Hepatocyte (in vitro differentiated cells): Measurements from ENCODE around the gene ARHGDIG. TPM values are rescaled to one million over a fixed set of nuclear protein-coding genes. Genes with fewer than 3 reads are reported as not detected.
"Not testable (repeated sequence)": the region's sequence is repeated elsewhere in the genome, so short reads cannot be mapped to it uniquely, and the experiment has no call there.

ENCODE experiments used
- DNase-seq: peaks from one replicate; pipeline ENCODE4 v3.0.0-alpha.2; 2016; ENCODE audit warnings: low spot score
- H2AFZ ChIP-seq: fragments of 200-600 bp; sonication (generic); 2 replicates; pipeline ENCODE4 v1.6.0; 2016; ENCODE audit warnings: antibody characterized with exemption, mild to moderate bottlenecking
- H3K27ac ChIP-seq: fragments of 200-600 bp; sonication (generic); 2 replicates; pipeline ENCODE4 v1.5.1; 2016; ENCODE audit warnings: mild to moderate bottlenecking
- H3K27me3 ChIP-seq: fragments of 200-600 bp; sonication (generic); 2 replicates; pipeline ENCODE4 v1.6.1; 2016
- H3K36me3 ChIP-seq: fragments of 200-600 bp; sonication (generic); replicated peaks from 2 replicates; pipeline ENCODE4 v1.5.1; 2016; ENCODE audit warnings: low read depth; ENCODE audit not compliant: insufficient read depth
- H3K4me1 ChIP-seq: fragments of 200-600 bp; sonication (generic); 2 replicates; pipeline ENCODE4 v1.5.1; 2016; ENCODE audit warnings: mild to moderate bottlenecking, moderate library complexity; ENCODE audit not compliant: insufficient read depth
- H3K4me2 ChIP-seq: fragments of 200-600 bp; sonication (generic); 2 replicates; pipeline ENCODE4 v1.6.0; 2016
- H3K4me3 ChIP-seq: fragments of 200-600 bp; sonication (generic); 2 replicates; pipeline ENCODE4 v1.5.1; 2016; ENCODE audit warnings: mild to moderate bottlenecking
- H3K79me2 ChIP-seq: fragments of 200-600 bp; sonication (generic); 2 replicates; pipeline ENCODE4 v1.6.0; 2017; ENCODE audit warnings: mild to moderate bottlenecking
- H3K9me2 ChIP-seq: fragments of 200-600 bp; sonication (generic); replicated peaks from 2 replicates; pipeline ENCODE4 v1.6.0; 2017; ENCODE audit warnings: mild to moderate bottlenecking; ENCODE audit not compliant: insufficient read depth
- H3K9me3 ChIP-seq: fragments of 200-600 bp; sonication (generic); 2 replicates; pipeline ENCODE4 v1.5.1; 2016; ENCODE audit warnings: low read depth, mild to moderate bottlenecking
- H4K20me1 ChIP-seq: fragments of 200-600 bp; sonication (generic); 2 replicates; pipeline ENCODE4 v1.6.0; 2016; ENCODE audit warnings: mild to moderate bottlenecking; ENCODE audit not compliant: insufficient read depth, poor library complexity, severe bottlenecking
- EZH2 ChIP-seq: fragments of 200-600 bp; sonication (generic); IDR thresholded peaks from 2 replicates; pipeline ENCODE4 v1.6.1; 2016; ENCODE audit warnings: antibody characterized with exemption, mild to moderate bottlenecking, borderline replicate concordance
- EZH2phosphoT487 ChIP-seq: fragments of 200-600 bp; sonication (generic); IDR thresholded peaks from one replicate; pipeline ENCODE4 v1.6.1; 2018; ENCODE audit warnings: antibody characterized with exemption, mild to moderate bottlenecking, low read depth, moderate library complexity; ENCODE audit not compliant: unreplicated experiment, severe bottlenecking
- WGBS: methylation state at CpG from one replicate; pipeline ENCODE4 v1.1.6; 2016; ENCODE audit warnings: low lambda C conversion rate; ENCODE audit errors: missing lambda C conversion rate; 5-methylcytosine and 5-hydroxymethylcytosine counted together
- polyA plus RNA-seq: library from polyadenylated mRNA; unstranded; fragments of >200 nt; fragmentation: Nextera tagmentation; extraction: Ambion mirVana; gene quantifications from 2 replicates; pipeline ENCODE4 v1.2.1, GENCODE V29; 2016
- total RNA-seq: library from RNA; depleted of rRNA; stranded (reverse); fragments of >200 nt; gene quantifications from 2 replicates; pipeline ENCODE4 v1.2.3, GENCODE V29; 2014
- TF ChIP-seq, protein P1 (sequence below): fragments of 200-600 bp; sonication (generic); IDR thresholded peaks from 2 replicates; pipeline ENCODE4 v1.5.1; 2016; ENCODE audit warnings: antibody characterized with exemption, mild to moderate bottlenecking; ENCODE audit not compliant: poor library complexity

ARHGDIG gene
- total and polyA plus RNA-seq, 2 experiments from 2014 or later: 1.1 TPM; not detected in 1

DNA sequence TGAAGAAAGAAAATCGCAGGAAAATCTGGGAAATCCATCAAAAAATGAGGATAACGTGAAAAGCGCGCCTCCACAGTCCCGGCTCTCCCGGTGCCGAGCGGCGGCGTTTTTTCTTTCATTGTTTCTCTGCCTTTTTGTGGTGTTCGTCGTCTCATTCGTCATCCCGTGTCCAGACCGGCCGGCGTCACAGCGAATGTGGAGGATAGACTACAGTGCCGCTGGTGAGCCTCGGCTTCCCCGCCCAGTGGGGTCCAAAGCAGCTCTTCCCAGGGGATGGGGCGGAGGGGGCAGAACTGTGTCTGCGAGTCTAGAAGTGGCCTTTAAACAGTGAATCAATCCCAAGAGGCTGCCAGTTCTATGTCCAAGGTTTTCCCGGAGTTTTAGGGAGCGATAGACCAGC, 25.9 kb upstream of the ARHGDIG start:
- WGBS: over 99% methylated on average over 24 of the region's 25 CpGs
- Histone ChIP-seq H3K4me3 (no peak overlapping the region), H4K20me1 (no peaks in the 10 kb centered on the region), H3K79me2 (peaks cover 8% of the 10 kb centered on the region), H2AFZ (no peak overlapping the region), H3K9me3 (no peaks in the 10 kb centered on the region), H3K27ac (no peak overlapping the region), H3K4me2 (no peak overlapping the region), H3K36me3 (no peaks in the 10 kb centered on the region), H3K9me2 (no peaks in the 10 kb centered on the region), H3K4me1 (peaks cover 15% of the 10 kb centered on the region), H3K27me3 (no peaks in the 10 kb centered on the region)
- DNase-seq: no peak
- no peak for TF ChIP-seq EZH2
- TF ChIP-seq, protein P1, sequence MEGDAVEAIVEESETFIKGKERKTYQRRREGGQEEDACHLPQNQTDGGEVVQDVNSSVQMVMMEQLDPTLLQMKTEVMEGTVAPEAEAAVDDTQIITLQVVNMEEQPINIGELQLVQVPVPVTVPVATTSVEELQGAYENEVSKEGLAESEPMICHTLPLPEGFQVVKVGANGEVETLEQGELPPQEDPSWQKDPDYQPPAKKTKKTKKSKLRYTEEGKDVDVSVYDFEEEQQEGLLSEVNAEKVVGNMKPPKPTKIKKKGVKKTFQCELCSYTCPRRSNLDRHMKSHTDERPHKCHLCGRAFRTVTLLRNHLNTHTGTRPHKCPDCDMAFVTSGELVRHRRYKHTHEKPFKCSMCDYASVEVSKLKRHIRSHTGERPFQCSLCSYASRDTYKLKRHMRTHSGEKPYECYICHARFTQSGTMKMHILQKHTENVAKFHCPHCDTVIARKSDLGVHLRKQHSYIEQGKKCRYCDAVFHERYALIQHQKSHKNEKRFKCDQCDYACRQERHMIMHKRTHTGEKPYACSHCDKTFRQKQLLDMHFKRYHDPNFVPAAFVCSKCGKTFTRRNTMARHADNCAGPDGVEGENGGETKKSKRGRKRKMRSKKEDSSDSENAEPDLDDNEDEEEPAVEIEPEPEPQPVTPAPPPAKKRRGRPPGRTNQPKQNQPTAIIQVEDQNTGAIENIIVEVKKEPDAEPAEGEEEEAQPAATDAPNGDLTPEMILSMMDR: no peak
- no peak for TF ChIP-seq EZH2phosphoT487

DNA sequence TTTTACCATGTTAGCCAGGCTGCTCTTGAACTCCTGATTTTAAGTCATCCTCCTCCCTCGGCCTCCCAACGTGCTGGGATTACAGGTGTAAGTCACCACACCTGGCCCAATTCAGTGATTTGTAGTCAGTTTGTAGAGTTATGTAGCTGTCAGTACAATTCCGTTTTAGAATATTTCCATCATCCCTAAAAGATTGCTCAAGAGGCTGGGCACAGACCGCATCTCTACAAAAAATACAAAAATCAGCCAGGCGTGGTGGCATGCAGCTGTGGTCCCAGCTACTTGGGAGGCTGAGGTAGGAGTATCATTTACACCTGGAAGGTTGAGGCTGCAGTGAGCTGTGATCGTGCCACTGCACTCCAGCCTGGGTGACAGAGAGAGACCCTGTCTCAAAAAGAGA, 25.2 kb upstream of the ARHGDIG start:
- Histone ChIP-seq H3K4me1 (peaks cover 11% of the 10 kb centered on the region), H3K4me2 (no peak overlapping the region), H3K9me3 (no peaks in the 10 kb centered on the region), H3K27me3 (no peaks in the 10 kb centered on the region), H3K27ac (no peak overlapping the region), H3K4me3 (no peak overlapping the region), H3K36me3 (no peaks in the 10 kb centered on the region), H4K20me1 (no peaks in the 10 kb centered on the region), H2AFZ (no peak overlapping the region), H3K79me2 (peaks cover 7% of the 10 kb centered on the region), H3K9me2 (no peaks in the 10 kb centered on the region)
- TF ChIP-seq, protein P1: no peak
- no peak for TF ChIP-seq EZH2
- TF ChIP-seq EZH2phosphoT487: no peak
- whole genome bisulfite sequencing: over 99% methylated on average over 6 of the region's 6 CpGs
- DNase-seq: no peak

DNA sequence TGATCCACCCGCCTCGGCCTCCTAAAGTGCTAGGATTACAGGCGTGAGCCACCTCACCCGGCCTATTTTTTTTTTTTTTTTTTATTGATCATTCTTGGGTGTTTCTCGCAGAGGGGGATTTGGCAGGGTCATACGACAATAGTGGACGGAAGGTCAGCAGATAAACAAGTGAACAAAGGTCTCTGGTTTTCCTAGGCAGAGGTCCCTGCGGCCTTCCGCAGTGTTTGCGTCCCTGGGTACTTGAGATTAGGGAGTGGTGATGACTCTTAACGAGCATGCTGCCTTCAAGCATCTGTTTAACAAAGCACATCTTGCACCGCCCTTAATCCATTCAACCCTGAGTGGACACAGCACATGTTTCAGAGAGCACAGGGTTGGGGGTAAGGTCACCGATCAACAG, 22.3 kb upstream of the ARHGDIG start:
- WGBS: 63% methylated on average over 11 of the region's 13 CpGs
- H3K36me3 ChIP-seq, H3K9me3 ChIP-seq, DNase-seq, H4K20me1 ChIP-seq, H3K79me2 ChIP-seq, H3K4me3 ChIP-seq, H3K9me2 ChIP-seq, H2AFZ ChIP-seq, H3K4me2 ChIP-seq, H3K27me3 ChIP-seq, H3K4me1 ChIP-seq: not testable (repeated sequence)
- peak overlapping the region; percentile 31 for H3K27ac ChIP-seq

DNA sequence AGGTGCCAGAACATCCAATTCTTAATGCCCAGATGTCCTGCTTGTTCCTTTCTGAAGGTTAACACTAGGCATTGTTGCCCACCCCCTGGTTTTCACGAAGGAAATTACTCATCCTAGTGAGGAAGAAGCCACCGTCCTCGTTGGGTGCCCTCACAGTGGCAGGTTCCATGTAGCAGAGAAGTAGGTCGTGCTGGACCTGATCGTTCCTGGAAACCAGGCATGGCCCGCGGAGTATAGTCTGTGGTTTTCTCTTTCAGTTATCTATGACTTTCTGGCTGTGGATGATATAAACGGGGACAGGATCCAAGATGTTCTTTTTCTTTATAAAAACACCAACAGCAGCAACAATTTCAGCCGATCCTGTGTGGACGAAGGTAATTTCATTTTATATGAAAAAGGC, 21.2 kb upstream of the ARHGDIG start:
- H3K4me3 ChIP-seq: no peak overlapping the region
- WGBS: 96% methylated on average over 10 of the region's 10 CpGs
- no peak overlapping the region for H2AFZ ChIP-seq
- H3K4me2 ChIP-seq: no peak overlapping the region
- no peaks in the 10 kb centered on the region for H3K27me3 ChIP-seq
- H3K36me3 ChIP-seq: no peaks in the 10 kb centered on the region
- no peaks in the 10 kb centered on the region for H3K79me2 ChIP-seq
- H3K9me2 ChIP-seq: no peaks in the 10 kb centered on the region
- TF ChIP-seq EZH2 (no peak), EZH2phosphoT487 (no peak)
- TF ChIP-seq, protein P1: no peak
- H3K9me3 ChIP-seq: no peaks in the 10 kb centered on the region
- no peak for DNase-seq
- H3K27ac ChIP-seq: no peak overlapping the region
- H3K4me1 ChIP-seq: no peaks in the 10 kb centered on the region
- no peaks in the 10 kb centered on the region for H4K20me1 ChIP-seq
